CD4-positive, alpha-beta T cell treated with Interleukin-21 for 1 hour (primary cell): ENCODE measurements around the gene ARAP1.

ENCODE experiments used
- DNase-seq: peaks from one replicate; pipeline ENCODE4 v3.0.0-alpha.2; 2020

Gene ARAP1

GRCh38 chr11:72702096-72702495 lies 50.1 kb downstream of the ARAP1 start:
- no peak for DNase-seq

- DNase-seq = no peak
Measured at GRCh38 chr11:72701466-72701865, 50.7 kb downstream of the ARAP1 start.

GRCh38 chr11:72700146-72700545 lies 52.1 kb downstream of the ARAP1 start:
- DNase-seq = no peak

GRCh38 chr11:72697814-72698213 lies 54.4 kb downstream of the ARAP1 start:
- no peak for DNase-seq

- DNase-seq = no peak
Measured at GRCh38 chr11:72696866-72697700, 55.1 kb downstream of the ARAP1 start.

- DNase-seq = no peak
Measured at GRCh38 chr11:72695354-72695753, 56.9 kb downstream of the ARAP1 start.

- DNase-seq = no peak
Measured at GRCh38 chr11:72693271-72693968, 58.8 kb downstream of the ARAP1 start.

GRCh38 chr11:72692498-72693237 lies 59.5 kb downstream of the ARAP1 start:
- no peak for DNase-seq

- DNase-seq = no peak
Measured at GRCh38 chr11:72690166-72690565, 62.0 kb downstream of the ARAP1 start.

GRCh38 chr11:72688929-72689328 lies 63.3 kb downstream of the ARAP1 start:
- DNase-seq = no peak

- no peak for DNase-seq
Measured at GRCh38 chr11:72688486-72688885, 63.7 kb downstream of the ARAP1 start.

- DNase-seq = no peak
Measured at GRCh38 chr11:72687326-72687725, 64.9 kb downstream of the ARAP1 start.

GRCh38 chr11:72686639-72687220 lies 65.5 kb downstream of the ARAP1 start:
- no peak for DNase-seq

GRCh38 chr11:72685560-72686480 lies 66.4 kb downstream of the ARAP1 start:
- DNase-seq = peak; percentile 24

- peak; percentile 38 for DNase-seq
Measured at GRCh38 chr11:72684236-72684912, 67.8 kb downstream of the ARAP1 start.

- peak; percentile 64 for DNase-seq
Measured at GRCh38 chr11:72683782-72684200, 68.4 kb downstream of the ARAP1 start.

GRCh38 chr11:72682858-72683243 lies 69.4 kb downstream of the ARAP1 start:
- DNase-seq = no peak

GRCh38 chr11:72682238-72682857 lies 69.9 kb downstream of the ARAP1 start:
- no peak for DNase-seq

- no peak for DNase-seq
Measured at GRCh38 chr11:72681226-72682153, 70.7 kb downstream of the ARAP1 start.

GRCh38 chr11:72680624-72681158 lies 71.5 kb downstream of the ARAP1 start:
- DNase-seq = no peak
